Urothelium cell line (cell line): Measurements from ENCODE around the gene CDK3.

Experiments used
- DNase-seq: peaks from one replicate; pipeline ENCODE4 v3.0.0; 2011; ENCODE audit warnings: low spot score, mixed read lengths
- FAIRE-seq: peaks from 2 replicates; lab custom pipeline; 2011; peaks lifted over from hg19 to GRCh38; lab: Jason Lieb, UNC

The CDK3 gene

GRCh38 chr17:75987041-75987440, 13.6 kb upstream of the CDK3 start:
- FAIRE-seq (no peak), DNase-seq (no peak)

- FAIRE-seq = no peak
- no peak for DNase-seq
Observed at GRCh38 chr17:75991396-75991795, 9.3 kb upstream of the CDK3 start.

- FAIRE-seq (no peak), DNase-seq (no peak)
Observed at GRCh38 chr17:75994802-75995370, 5.8 kb upstream of the CDK3 start.

- no peak for DNase-seq
- no peak for FAIRE-seq
Observed at GRCh38 chr17:75995385-75995925, 5.2 kb upstream of the CDK3 start.

- peak; percentile 80 for DNase-seq
- peak; percentile 81 for FAIRE-seq
Observed at GRCh38 chr17:75996665-75997590, 3.7 kb upstream of the CDK3 start.

- FAIRE-seq (peak; percentile 35), DNase-seq (no peak)
Observed at GRCh38 chr17:75998327-75998795, 2.3 kb upstream of the CDK3 start.

GRCh38 chr17:76000016-76000754, 470 bp upstream of the CDK3 start:
- DNase-seq = peak; percentile 86
- FAIRE-seq = peak; percentile 79

GRCh38 chr17:76002100-76002499, 1.4 kb downstream of the CDK3 start:
- FAIRE-seq (no peak), DNase-seq (no peak)

GRCh38 chr17:76003915-76004314, 3.3 kb downstream of the CDK3 start:
- DNase-seq (no peak), FAIRE-seq (no peak)

GRCh38 chr17:76004750-76005262, 4.2 kb downstream of the CDK3 start:
- FAIRE-seq (no peak), DNase-seq (no peak)

- FAIRE-seq (peak; percentile 69), DNase-seq (peak; percentile 80)
Observed at GRCh38 chr17:76005263-76006149, 4.9 kb downstream of the CDK3 start.

- FAIRE-seq (peak; percentile 50), DNase-seq (no peak)
Observed at GRCh38 chr17:76007131-76007849, 6.6 kb downstream of the CDK3 start.

- DNase-seq (no peak), FAIRE-seq (no peak)
Observed at GRCh38 chr17:76007850-76008165, 7.2 kb downstream of the CDK3 start.

- FAIRE-seq (no peak), DNase-seq (no peak)
Observed at GRCh38 chr17:76008208-76008607, 7.6 kb downstream of the CDK3 start.

GRCh38 chr17:76008630-76009425, 8.2 kb downstream of the CDK3 start:
- FAIRE-seq = no peak
- DNase-seq = no peak

GRCh38 chr17:76009447-76009846, 8.8 kb downstream of the CDK3 start:
- DNase-seq (no peak), FAIRE-seq (no peak)

- FAIRE-seq (no peak), DNase-seq (no peak)
Observed at GRCh38 chr17:76009969-76010661, 9.5 kb downstream of the CDK3 start.

GRCh38 chr17:76011951-76012350, 11.3 kb downstream of the CDK3 start:
- FAIRE-seq (no peak), DNase-seq (no peak)
